Loucy (cell line): ENCODE data around the gene IQCK.

Experiments
- H2AFZ ChIP-seq: fragments of 200-600 bp; sonication (generic); 2 replicates; pipeline ENCODE4 v1.6.0; 2016; ENCODE audit warnings: antibody characterized with exemption, mild to moderate bottlenecking, low read length, moderate library complexity
- H3F3A ChIP-seq: fragments of 200-600 bp; 2 replicates; pipeline ENCODE4 v1.6.0; 2016; ENCODE audit warnings: antibody characterized with exemption, low read depth, mild to moderate bottlenecking
- H3K27me3 ChIP-seq: fragments of 200-600 bp; sonication (generic); 2 replicates; pipeline ENCODE4 v1.6.1; 2014; ENCODE audit warnings: low read length, mild to moderate bottlenecking; ENCODE audit not compliant: insufficient read depth, poor library complexity, severe bottlenecking
- H3K36me3 ChIP-seq: fragments of 200-600 bp; sonication (generic); 2 replicates; pipeline ENCODE4 v1.6.1; 2016; ENCODE audit warnings: low read length; ENCODE audit not compliant: insufficient read depth
- H3K4me1 ChIP-seq: fragments of 200-600 bp; sonication (generic); 2 replicates; pipeline ENCODE4 v1.5.1; 2014; ENCODE audit warnings: low read length, mild to moderate bottlenecking; ENCODE audit not compliant: insufficient read depth, poor library complexity, severe bottlenecking
- H3K4me2 ChIP-seq: fragments of 200-600 bp; sonication (generic); 2 replicates; pipeline ENCODE4 v1.6.0; 2014; ENCODE audit warnings: antibody characterized with exemption, low read length, low read depth, mild to moderate bottlenecking; ENCODE audit not compliant: poor library complexity, severe bottlenecking
- H3K4me3 ChIP-seq: fragments of 200-600 bp; sonication (generic); 2 replicates; pipeline ENCODE4 v1.5.1; 2014; ENCODE audit warnings: low read length, mild to moderate bottlenecking, mixed read lengths; ENCODE audit not compliant: poor library complexity, severe bottlenecking
- H3K79me2 ChIP-seq: fragments of 200-600 bp; sonication (generic); 2 replicates; pipeline ENCODE4 v1.6.1; 2014; ENCODE audit warnings: low read length; ENCODE audit not compliant: insufficient read depth
- H3K9ac ChIP-seq: fragments of 200-600 bp; sonication (generic); 2 replicates; pipeline ENCODE4 v1.6.0; 2014; ENCODE audit warnings: mild to moderate bottlenecking, low read depth, low read length, moderate library complexity; ENCODE audit not compliant: poor library complexity, severe bottlenecking
- H3K9me2 ChIP-seq: fragments of 200-600 bp; sonication (generic); replicated peaks from 2 replicates; pipeline ENCODE4 v1.6.1; 2016; ENCODE audit warnings: low read depth, low read length, mixed read lengths
- H3K9me3 ChIP-seq: fragments of 200-600 bp; sonication (generic); 2 replicates; pipeline ENCODE4 v1.6.1; 2014; ENCODE audit warnings: mild to moderate bottlenecking, antibody characterized with exemption, low read length, low read depth; ENCODE audit not compliant: insufficient read depth
- H4K20me1 ChIP-seq: fragments of 200-600 bp; sonication (generic); 2 replicates; pipeline ENCODE4 v1.6.0; 2014; ENCODE audit warnings: antibody characterized with exemption, low read length, mild to moderate bottlenecking; ENCODE audit not compliant: insufficient read depth, poor library complexity, severe bottlenecking
- CTCF ChIP-seq: fragments of 200-600 bp; sonication (generic); conservative IDR thresholded peaks from 2 replicates; pipeline ENCODE4 v1.5.1; 2014; ENCODE audit warnings: mild to moderate bottlenecking, antibody characterized with exemption, low read length
- EZH2phosphoT487 ChIP-seq: fragments of 200-600 bp; IDR thresholded peaks from 2 replicates; pipeline ENCODE4 v1.6.1; 2018; ENCODE audit warnings: antibody characterized with exemption, mild to moderate bottlenecking, moderate library complexity, borderline replicate concordance

The IQCK gene

GRCh38 chr16:19769239-19769638 is 51.2 kb downstream of the IQCK start:
- no peaks in the 10 kb centered on the region for H3K79me2 ChIP-seq
- no peaks in the 10 kb centered on the region for H3K4me1 ChIP-seq
- no peaks in the 10 kb centered on the region for H3K9me2 ChIP-seq
- no peak for TF ChIP-seq EZH2phosphoT487
- H3K9me3 ChIP-seq, result 0 out of 2 replicates have a peak, but pooled peaks cover 4% of the 10 kb centered on the region
- H3K9ac ChIP-seq, result no peak overlapping the region
- H4K20me1 ChIP-seq, result no peaks in the 10 kb centered on the region
- no peak overlapping the region for H3K4me2 ChIP-seq
- H3K36me3 ChIP-seq, result no peaks in the 10 kb centered on the region
- H3K27me3 ChIP-seq, result no peaks in the 10 kb centered on the region
- no peaks in the 10 kb centered on the region for H3F3A ChIP-seq
- H3K4me3 ChIP-seq, result no peak overlapping the region
- no peak overlapping the region for H2AFZ ChIP-seq

- no peaks in the 10 kb centered on the region for H3K4me1 ChIP-seq
- TF ChIP-seq EZH2phosphoT487 (no peak), CTCF (no peak)
- H3K4me2 ChIP-seq, result no peak overlapping the region
Observed at GRCh38 chr16:19771040-19771439, 53.0 kb downstream of the IQCK start.

GRCh38 chr16:19771796-19772195 is 53.7 kb downstream of the IQCK start:
- Histone ChIP-seq H3K27me3 (no peaks in the 10 kb centered on the region), H4K20me1 (no peaks in the 10 kb centered on the region), H3F3A (no peaks in the 10 kb centered on the region), H3K9me2 (no peaks in the 10 kb centered on the region), H3K36me3 (no peaks in the 10 kb centered on the region), H3K9ac (no peak overlapping the region), H3K79me2 (no peaks in the 10 kb centered on the region), H3K9me3 (0 out of 2 replicates have a peak, but pooled peaks cover 4% of the 10 kb centered on the region), H3K4me2 (no peak overlapping the region), H3K4me1 (no peaks in the 10 kb centered on the region), H3K4me3 (no peak overlapping the region), H2AFZ (no peak overlapping the region)
- TF ChIP-seq EZH2phosphoT487, result no peak
- TF ChIP-seq CTCF, result no peak

More at GRCh38 chr16:19771040-19771439, 53.0 kb downstream of the IQCK start:
- Histone ChIP-seq H3K27me3 (no peaks in the 10 kb centered on the region), H3F3A (no peaks in the 10 kb centered on the region), H4K20me1 (no peaks in the 10 kb centered on the region), H3K36me3 (no peaks in the 10 kb centered on the region), H3K79me2 (no peaks in the 10 kb centered on the region), H3K4me3 (no peak overlapping the region), H3K9me3 (0 out of 2 replicates have a peak, but pooled peaks cover 4% of the 10 kb centered on the region), H3K9me2 (no peaks in the 10 kb centered on the region), H3K9ac (no peak overlapping the region), H2AFZ (no peak overlapping the region)

- H3F3A ChIP-seq, result no peaks in the 10 kb centered on the region
- no peaks in the 10 kb centered on the region for H3K79me2 ChIP-seq
- H3K4me1 ChIP-seq, result no peaks in the 10 kb centered on the region
- H3K9me2 ChIP-seq, result no peaks in the 10 kb centered on the region
- H3K36me3 ChIP-seq, result no peaks in the 10 kb centered on the region
- H3K4me3 ChIP-seq, result no peak overlapping the region
- no peak overlapping the region for H2AFZ ChIP-seq
- H3K9me3 ChIP-seq, result 0 out of 2 replicates have a peak, but pooled peaks cover 2% of the 10 kb centered on the region
- no peak overlapping the region for H3K4me2 ChIP-seq
- H3K9ac ChIP-seq, result no peak overlapping the region
- TF ChIP-seq EZH2phosphoT487, result no peak
- TF ChIP-seq CTCF, result no peak
- H3K27me3 ChIP-seq, result no peaks in the 10 kb centered on the region
- no peaks in the 10 kb centered on the region for H4K20me1 ChIP-seq
Observed at GRCh38 chr16:19774024-19774423, 56.0 kb downstream of the IQCK start.
